Stomach (tissue), 4 donors: ENCODE data around the gene MCTP2.

ENCODE experiments used
- EP300 ChIP-seq: sonication (generic); formaldehyde crosslinking; IDR thresholded peaks from one replicate; pipeline ENCODE4 v1.6.1; 2017; ENCODE audit warnings: antibody characterized with exemption
- TF ChIP-seq, protein P1 (sequence below), 7 experiments: fragments of 450-650 bp in 4 of 7; fragments of 200-600 bp in 3 of 7; sonication (generic) in 3 of 7; IDR thresholded peaks; one replicate each; pipeline ENCODE4 v1.5.1; 2016 to 2019; ENCODE audit warnings: antibody characterized with exemption in 7 of 7, control low read depth in 2 of 7, mild to moderate bottlenecking in 1 of 7

DNA sequence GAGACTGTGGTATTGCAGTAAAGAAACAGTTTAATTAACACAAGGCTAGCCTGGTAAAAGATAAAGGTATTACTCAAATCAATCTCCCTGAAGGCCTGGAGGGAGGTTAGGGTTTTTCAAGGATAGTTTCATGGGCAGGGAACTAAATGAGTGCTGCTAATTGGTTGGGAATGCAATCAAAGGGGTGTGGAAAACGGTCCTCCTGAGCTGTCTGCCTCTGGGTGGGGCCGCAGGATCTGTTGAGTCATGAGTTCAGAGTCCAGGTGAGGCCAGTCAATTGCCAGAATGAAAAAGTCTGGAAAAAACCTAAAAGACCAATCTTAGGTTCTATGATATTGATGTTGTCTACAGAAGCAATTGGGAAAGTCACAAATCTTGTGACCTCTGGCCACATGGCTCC is 293.2 kb downstream of the MCTP2 start:
- TF ChIP-seq, protein P1, sequence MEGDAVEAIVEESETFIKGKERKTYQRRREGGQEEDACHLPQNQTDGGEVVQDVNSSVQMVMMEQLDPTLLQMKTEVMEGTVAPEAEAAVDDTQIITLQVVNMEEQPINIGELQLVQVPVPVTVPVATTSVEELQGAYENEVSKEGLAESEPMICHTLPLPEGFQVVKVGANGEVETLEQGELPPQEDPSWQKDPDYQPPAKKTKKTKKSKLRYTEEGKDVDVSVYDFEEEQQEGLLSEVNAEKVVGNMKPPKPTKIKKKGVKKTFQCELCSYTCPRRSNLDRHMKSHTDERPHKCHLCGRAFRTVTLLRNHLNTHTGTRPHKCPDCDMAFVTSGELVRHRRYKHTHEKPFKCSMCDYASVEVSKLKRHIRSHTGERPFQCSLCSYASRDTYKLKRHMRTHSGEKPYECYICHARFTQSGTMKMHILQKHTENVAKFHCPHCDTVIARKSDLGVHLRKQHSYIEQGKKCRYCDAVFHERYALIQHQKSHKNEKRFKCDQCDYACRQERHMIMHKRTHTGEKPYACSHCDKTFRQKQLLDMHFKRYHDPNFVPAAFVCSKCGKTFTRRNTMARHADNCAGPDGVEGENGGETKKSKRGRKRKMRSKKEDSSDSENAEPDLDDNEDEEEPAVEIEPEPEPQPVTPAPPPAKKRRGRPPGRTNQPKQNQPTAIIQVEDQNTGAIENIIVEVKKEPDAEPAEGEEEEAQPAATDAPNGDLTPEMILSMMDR (IDR thresholded peaks at IDR 0.05): no peak
- no peak for TF ChIP-seq EP300
